ENCODE results near the gene CLN6. TPM values are rescaled to one million over a fixed set of nuclear protein-coding genes. Genes with fewer than 3 reads are reported as not detected.

Gene CLN6
- total RNA-seq, 2 experiments from 2014 or later: 60.2 to 117 TPM

GRCh38 chr15:68277131-68277602, 47.6 kb upstream of the CLN6 start:
- peaks cover 16% of the 10 kb centered on the region; the same call in 1 of the 2 replicates for H3K36me3 ChIP-seq (ENCODE audit: insufficient read depth, low read length)
- intact Hi-C loops (cut with micrococcal nuclease; ENCODE audit: unreplicated experiment): loop anchor here (5.0 kb wide), 1 partner anchor 495 kb away; no protein-coding TSS in a partner anchor
- no peak for DNase-seq (ENCODE audit: low spot score)
- H3K27ac ChIP-seq (ENCODE audit: low read depth, low read length, poor library complexity, severe bottlenecking): peak overlapping the region; percentile 79
- no peaks in the 10 kb centered on the region for H3K9me3 ChIP-seq (ENCODE audit: low read length)
- H2AFZ ChIP-seq (ENCODE audit: low read length): peak overlapping the region; percentile 89
- no peak for TF ChIP-seq CTCF (conservative IDR thresholded peaks at IDR 0.05; ENCODE audit: low read length)
- TF ChIP-seq EZH2phosphoT487 (IDR thresholded peaks at IDR 0.05; ENCODE audit: borderline replicate concordance, low read depth, low read length): no peak
- H3K79me2 ChIP-seq (ENCODE audit: insufficient read depth, low read depth, low read length): peaks cover 38% of the 10 kb centered on the region
- no peaks in the 10 kb centered on the region for H3K9me2 ChIP-seq (ENCODE audit: insufficient read depth, low read length)
- peak overlapping the region; percentile 95 for H3K4me2 ChIP-seq (ENCODE audit: low read length)
- ChIA-PET POLR2A (interaction anchor here (1.7 to 1.9 kb wide), 2 partner anchors 18 to 20 kb away, joined by 4 read pairs; no protein-coding TSS in a partner anchor), CTCF (ENCODE audit: unreplicated experiment) (interaction anchor here (1.0 kb wide), 1 partner anchor 29 kb away, joined by 3 read pairs; no protein-coding TSS in a partner anchor)
- peak overlapping the region; percentile 82 for H3K4me3 ChIP-seq (ENCODE audit: low read depth, low read length, poor library complexity, severe bottlenecking)
- H3K4me1 ChIP-seq (ENCODE audit: insufficient read depth, low read length, poor library complexity, severe bottlenecking): peaks cover 30% of the 10 kb centered on the region
- H4K20me1 ChIP-seq (ENCODE audit: insufficient read depth, low read length): peaks cover 30% of the 10 kb centered on the region
- BruUV-seq (replicated peaks): no TSS peak

DNA sequence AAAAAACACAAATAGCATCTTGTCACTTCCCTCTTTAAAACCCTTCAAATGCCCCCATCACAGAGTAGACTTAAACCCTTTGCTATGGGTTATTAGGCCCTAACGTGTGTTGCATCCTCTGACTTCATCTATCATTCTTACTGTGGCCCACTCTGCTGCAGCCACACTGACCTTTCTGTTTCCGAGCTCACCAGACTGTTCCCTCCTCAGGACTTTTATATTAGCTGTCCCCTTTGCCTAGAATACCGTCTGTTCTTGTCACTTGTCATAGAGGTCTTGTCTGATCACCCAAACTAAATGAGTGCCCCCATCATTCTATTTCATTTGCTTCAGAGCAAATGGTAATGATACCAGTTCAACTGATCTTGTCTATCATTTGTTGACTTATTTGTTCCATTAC, 47.1 kb upstream of the CLN6 start:
- Histone ChIP-seq H3K4me1 (ENCODE audit: insufficient read depth, low read length, poor library complexity, severe bottlenecking) (peaks cover 25% of the 10 kb centered on the region), H3K79me2 (ENCODE audit: insufficient read depth, low read depth, low read length) (peaks cover 33% of the 10 kb centered on the region), H3K9me3 (ENCODE audit: low read length) (no peaks in the 10 kb centered on the region), H3K27ac (ENCODE audit: low read depth, low read length, poor library complexity, severe bottlenecking) (no peak overlapping the region), H2AFZ (ENCODE audit: low read length) (peak overlapping the region; percentile 89), H3K4me3 (ENCODE audit: low read depth, low read length, poor library complexity, severe bottlenecking) (peak overlapping the region; percentile 82), H3K4me2 (ENCODE audit: low read length) (peak overlapping the region; percentile 95), H3K9me2 (ENCODE audit: insufficient read depth, low read length) (no peaks in the 10 kb centered on the region), H4K20me1 (ENCODE audit: insufficient read depth, low read length) (peaks cover 25% of the 10 kb centered on the region), H3K36me3 (ENCODE audit: insufficient read depth, low read length) (peaks cover 16% of the 10 kb centered on the region; the same call in 1 of the 2 replicates)
- BruUV-seq (replicated peaks): no TSS peak
- intact Hi-C loops (cut with micrococcal nuclease; ENCODE audit: unreplicated experiment): loop anchor here (5.0 kb wide), 1 partner anchor 494 kb away; no protein-coding TSS in a partner anchor
- DNase-seq (ENCODE audit: low spot score): no peak
- ChIA-PET POLR2A (interaction anchor here (1.7 to 1.9 kb wide), 2 partner anchors 18 to 20 kb away, joined by 4 read pairs; no protein-coding TSS in a partner anchor), CTCF (ENCODE audit: unreplicated experiment) (no interaction called here)
- TF ChIP-seq CTCF (conservative IDR thresholded peaks at IDR 0.05; ENCODE audit: low read length): no peak
- TF ChIP-seq EZH2phosphoT487 (IDR thresholded peaks at IDR 0.05; ENCODE audit: borderline replicate concordance, low read depth, low read length): no peak

DNA sequence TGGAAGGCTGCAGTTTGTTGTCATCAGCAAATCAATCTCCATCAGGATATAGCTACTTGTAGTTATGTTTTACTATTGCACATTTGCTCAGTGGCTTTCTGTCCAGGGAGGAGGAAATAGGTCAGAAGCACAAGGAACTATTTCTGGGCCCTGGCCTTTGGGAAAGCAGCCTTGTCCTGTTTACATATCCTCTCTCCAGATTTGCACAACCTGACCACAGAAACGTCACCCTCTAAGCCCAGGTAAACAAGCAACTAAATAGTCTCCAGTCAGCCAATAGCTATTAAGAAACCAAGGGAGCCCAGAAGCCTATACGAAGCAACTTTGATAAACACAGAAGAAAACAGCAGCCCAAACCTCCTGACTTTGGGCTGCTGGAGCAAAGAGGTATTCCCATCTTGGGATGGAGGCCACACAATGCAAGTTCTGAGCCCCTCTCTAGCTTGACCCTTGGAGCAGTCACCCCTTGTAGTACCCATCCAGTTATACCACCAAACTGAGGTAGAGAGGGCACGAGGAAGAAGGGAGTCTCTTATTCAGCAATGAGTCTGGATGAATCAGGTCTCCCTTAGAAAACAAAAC, 45.7 kb upstream of the CLN6 start:
- POLR2A ChIA-PET: interaction anchor here (0.5 to 0.6 kb wide), 2 partner anchors 220 to 308 kb away, joined by 3 read pairs; no protein-coding TSS in a partner anchor
- H3K4me2 ChIP-seq (ENCODE audit: low read length): no peak overlapping the region
- CTCF ChIA-PET (ENCODE audit: unreplicated experiment): interaction anchor here (1.1 kb wide), 1 partner anchor 31 kb away, joined by 4 read pairs; no protein-coding TSS in a partner anchor

More for the DNA sequence above, 45.7 kb upstream of the CLN6 start:
- Histone ChIP-seq H3K27ac (ENCODE audit: low read depth, low read length, poor library complexity, severe bottlenecking) (no peak overlapping the region), H3K4me3 (ENCODE audit: low read depth, low read length, poor library complexity, severe bottlenecking) (no peak overlapping the region), H2AFZ (ENCODE audit: low read length) (no peak overlapping the region), H3K9me2 (ENCODE audit: insufficient read depth, low read length) (no peaks in the 10 kb centered on the region), H3K79me2 (ENCODE audit: insufficient read depth, low read depth, low read length) (peaks cover 20% of the 10 kb centered on the region), H3K9me3 (ENCODE audit: low read length) (no peaks in the 10 kb centered on the region), H3K4me1 (ENCODE audit: insufficient read depth, low read length, poor library complexity, severe bottlenecking) (peaks cover 14% of the 10 kb centered on the region), H4K20me1 (ENCODE audit: insufficient read depth, low read length) (peaks cover 15% of the 10 kb centered on the region), H3K36me3 (ENCODE audit: insufficient read depth, low read length) (peaks cover 6% of the 10 kb centered on the region; the same call in 1 of the 2 replicates)
- TF ChIP-seq EZH2phosphoT487 (IDR thresholded peaks at IDR 0.05; ENCODE audit: borderline replicate concordance, low read depth, low read length) (no peak), CTCF (conservative IDR thresholded peaks at IDR 0.05; ENCODE audit: low read length) (no peak)
- no peak for DNase-seq (ENCODE audit: low spot score)
- intact Hi-C loops (cut with micrococcal nuclease; ENCODE audit: unreplicated experiment): loop anchor here (5.0 kb wide), 1 partner anchor 493 kb away; no protein-coding TSS in a partner anchor
- BruUV-seq (replicated peaks): no TSS peak
